A673 (cell line): ENCODE measurements around the gene CDH4. TPM values are rescaled to one million over a fixed set of nuclear protein-coding genes. Genes with fewer than 3 reads are reported as not detected.

Experiments
- BruUV-seq: library from RNA; stranded (reverse); fragments of 400-500 nt; replicated peaks from 2 replicates; lab custom pipeline; 2021; lab: Mats Ljungman, UMichigan
- CTCF ChIA-PET: fragments of 300-600 bp; sonication (Branson Sonifier 250); formaldehyde crosslinking; loops from one replicate; lab custom pipeline; 2022; ENCODE audit warnings: antibody characterized with exemption; lab: Charles Lee
- POLR2A ChIA-PET: fragments of 300-600 bp; sonication (Branson Sonifier 250); formaldehyde crosslinking; loops from one replicate; lab custom pipeline; 2022; ENCODE audit warnings: antibody characterized with exemption; ENCODE audit not compliant: low non-redundant PET; lab: Charles Lee
- DNase-seq: peaks from one replicate; pipeline ENCODE4 v3.0.0-alpha.2; 2015; ENCODE audit warnings: low spot score
- H3K27ac ChIP-seq: fragments of 200-600 bp; sonication (generic); 2 replicates; pipeline ENCODE4 v1.5.1; 2016; ENCODE audit warnings: mixed run types, low read depth, mild to moderate bottlenecking, mixed read lengths, antibody characterized with exemption, low read length; ENCODE audit not compliant: poor library complexity, severe bottlenecking
- H3K27me3 ChIP-seq: fragments of 200-600 bp; sonication (generic); replicated peaks from 2 replicates; pipeline ENCODE4 v1.6.1; 2017; ENCODE audit warnings: mixed run types, low read depth, mild to moderate bottlenecking, mixed read lengths, antibody characterized with exemption, low read length; ENCODE audit not compliant: insufficient read depth, poor library complexity
- H3K36me3 ChIP-seq: fragments of 200-600 bp; sonication (generic); 2 replicates; pipeline ENCODE4 v1.6.1; 2016; ENCODE audit warnings: mixed run types, mild to moderate bottlenecking, mixed read lengths, antibody characterized with exemption, low read length; ENCODE audit not compliant: insufficient read depth, poor library complexity, severe bottlenecking
- H3K4me1 ChIP-seq: fragments of 200-600 bp; sonication (generic); 2 replicates; pipeline ENCODE4 v1.6.1; 2017; ENCODE audit warnings: mixed run types, mild to moderate bottlenecking, mixed read lengths, antibody characterized with exemption, low read length; ENCODE audit not compliant: insufficient read depth, poor library complexity, severe bottlenecking
- H3K4me3 ChIP-seq: fragments of 200-600 bp; sonication (generic); 2 replicates; pipeline ENCODE4 v1.5.1; 2016; ENCODE audit warnings: low read depth, mixed run types, mild to moderate bottlenecking, mixed read lengths, low read length; ENCODE audit not compliant: poor library complexity, severe bottlenecking
- H3K9me3 ChIP-seq: fragments of 200-600 bp; sonication (generic); 2 replicates; pipeline ENCODE4 v1.6.1; 2016; ENCODE audit warnings: mixed run types, low read depth, mild to moderate bottlenecking, mixed read lengths, antibody characterized with exemption, low read length; ENCODE audit not compliant: poor library complexity, severe bottlenecking
- CTCF ChIP-seq: fragments of 300-800, 200-600 bp; sonication (generic); conservative IDR thresholded peaks from 2 replicates; pipeline ENCODE4 v1.5.1; 2017; ENCODE audit warnings: low read depth, mild to moderate bottlenecking, antibody characterized with exemption, low read length, moderate library complexity, mixed read lengths
- EZH2 ChIP-seq: fragments of 200-600 bp; sonication (generic); IDR thresholded peaks from 2 replicates; pipeline ENCODE4 v1.6.1; 2017; ENCODE audit warnings: borderline replicate concordance, low read depth, mild to moderate bottlenecking, mixed read lengths, antibody characterized with exemption, low read length; ENCODE audit not compliant: poor library complexity, severe bottlenecking
- intact Hi-C: fragments of 100-400 bp; cut with micrococcal nuclease; formaldehyde crosslinking; loops from one replicate; pipeline ENCODE4 v1.10.0; 2022; ENCODE audit not compliant: unreplicated experiment
- total RNA-seq: library from RNA; stranded (reverse); gene quantifications from 2 replicates; pipeline ENCODE4 v1.2.3, GENCODE V29; 2021

Gene CDH4
- total RNA-seq, 1 experiment from 2014 or later: 8.3 TPM

GRCh38 chr20:61449916-61450315 lies 197.9 kb downstream of the CDH4 start:
- Histone ChIP-seq H3K4me3 (no peak overlapping the region), H3K36me3 (no peaks in the 10 kb centered on the region), H3K27ac (no peak overlapping the region), H3K27me3 (no peaks in the 10 kb centered on the region), H3K9me3 (no peaks in the 10 kb centered on the region), H3K4me1 (peaks cover 14% of the 10 kb centered on the region)
- DNase-seq: no peak
- BruUV-seq: no TSS peak
- ChIA-PET POLR2A (no interaction called here), CTCF (no interaction called here)
- TF ChIP-seq EZH2: no peak
- TF ChIP-seq CTCF: no peak
- intact Hi-C loops: no loop called here

GRCh38 chr20:61450549-61450948 lies 198.5 kb downstream of the CDH4 start:
- intact Hi-C loops: no loop called here
- Histone ChIP-seq H3K27me3 (no peaks in the 10 kb centered on the region), H3K9me3 (no peaks in the 10 kb centered on the region), H3K4me1 (peaks cover 14% of the 10 kb centered on the region), H3K4me3 (no peak overlapping the region), H3K27ac (no peak overlapping the region), H3K36me3 (no peaks in the 10 kb centered on the region)
- CTCF ChIA-PET: no interaction called here
- POLR2A ChIA-PET: no interaction called here
- TF ChIP-seq EZH2 (no peak), CTCF (no peak)
- BruUV-seq: no TSS peak
- DNase-seq: no peak

- H3K27ac ChIP-seq: no peak overlapping the region
- DNase-seq: no peak
- H3K36me3 ChIP-seq: no peaks in the 10 kb centered on the region
- intact Hi-C loops: no loop called here
- TF ChIP-seq CTCF (no peak), EZH2 (no peak)
- H3K27me3 ChIP-seq: peaks cover under 1% of the 10 kb centered on the region
- no peaks in the 10 kb centered on the region for H3K9me3 ChIP-seq
- H3K4me1 ChIP-seq: peaks cover 14% of the 10 kb centered on the region
- H3K4me3 ChIP-seq: no peak overlapping the region
- BruUV-seq: no TSS peak
- ChIA-PET POLR2A (no interaction called here), CTCF (no interaction called here)
These were observed 198.9 kb downstream of the CDH4 start for GRCh38 chr20:61451009-61451408.
